ENCODE measurements around the gene MIGA1. TPM values are rescaled to one million over a fixed set of nuclear protein-coding genes. Genes with fewer than 3 reads are reported as not detected.
"Not testable (repeated sequence)": the region's sequence is repeated elsewhere in the genome, so short reads cannot be mapped to it uniquely, and the experiment has no call there.

MIGA1 gene
- total RNA-seq, 1 donor from 2014 or later: 16.5 TPM

DNA sequence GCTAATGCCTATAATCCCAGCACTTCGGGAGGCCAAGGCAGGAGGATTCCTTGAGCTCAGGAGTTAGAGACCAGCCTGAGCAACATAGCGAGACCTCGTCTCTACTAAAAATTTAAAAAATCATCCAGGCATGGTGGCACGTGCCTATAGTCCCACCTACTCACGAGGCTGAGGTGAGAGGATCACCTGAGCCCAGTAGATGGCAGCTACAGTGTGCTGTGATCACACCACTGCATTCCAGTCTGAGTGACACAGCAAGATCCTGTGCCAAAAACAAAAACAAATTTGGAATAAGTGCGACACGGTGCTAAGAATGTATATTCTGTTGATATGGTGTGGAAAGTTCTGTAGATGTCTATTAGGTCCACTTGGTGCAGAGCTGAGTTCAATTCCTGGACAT, 34.9 kb upstream of the MIGA1 start:
- no peak for DNase-seq
- peak in 1 of 2 donors; percentile 51 for ATAC-seq
- H3K9me3 ChIP-seq: no peaks in the 10 kb centered on the region
- no peak overlapping the region for H3K4me3 ChIP-seq
- H3K27me3 ChIP-seq (ENCODE audit: low read depth): no peaks in the 10 kb centered on the region
- H3K27ac ChIP-seq: no peak overlapping the region
- peaks cover 10% of the 10 kb centered on the region for H3K36me3 ChIP-seq
- intact Hi-C loops (cut with DNase I): no loop called here
- TF ChIP-seq CTCF (IDR thresholded peaks at IDR 0.05): no peak
- H3K4me1 ChIP-seq: peaks cover 21% of the 10 kb centered on the region

- H3K4me3 ChIP-seq; H3K27ac ChIP-seq; DNase-seq; H3K9me3 ChIP-seq; H3K27me3 ChIP-seq (ENCODE audit: low read depth); intact Hi-C loops (cut with DNase I); H3K36me3 ChIP-seq; ATAC-seq: not testable (repeated sequence)
- H3K4me1 ChIP-seq: peaks cover 32% of the 10 kb centered on the region
Measured at GRCh38 chr1:77749489-77749888, 30.0 kb upstream of the MIGA1 start.

GRCh38 chr1:77756052-77756754, 23.2 kb upstream of the MIGA1 start:
- intact Hi-C loops (cut with DNase I): no loop called here
- Histone ChIP-seq H3K27ac (no peak overlapping the region), H3K9me3 (no peaks in the 10 kb centered on the region), H3K36me3 (no peaks in the 10 kb centered on the region), H3K4me1 (peaks cover 54% of the 10 kb centered on the region), H3K4me3 (no peak overlapping the region), H3K27me3 (ENCODE audit: low read depth) (no peaks in the 10 kb centered on the region)
- DNase-seq: no peak
- no peak for ATAC-seq
- TF ChIP-seq CTCF (IDR thresholded peaks at IDR 0.05): no peak

DNA sequence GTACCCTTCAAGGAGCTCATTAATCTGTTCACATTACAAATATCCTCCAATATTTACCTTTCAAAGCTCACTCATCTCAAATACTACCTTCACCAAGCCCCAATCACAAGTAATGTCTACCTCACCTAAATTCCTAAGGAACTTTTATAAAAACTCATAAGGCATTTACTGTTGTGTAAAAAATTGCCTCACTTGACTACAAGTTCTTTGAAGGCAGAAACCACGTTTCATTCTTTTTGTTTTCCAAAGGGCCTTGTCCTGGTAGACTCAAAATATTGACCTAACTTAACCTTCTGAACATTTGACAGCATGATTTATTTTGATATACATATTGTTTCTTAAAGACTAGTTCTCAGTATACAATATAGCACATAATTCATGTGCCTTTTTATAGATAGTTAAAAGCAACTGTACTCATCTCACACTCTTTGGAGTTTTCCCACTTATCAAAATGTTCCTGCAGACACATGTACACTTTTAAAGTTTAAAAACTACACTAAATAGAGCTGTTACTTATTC, 22.3 kb upstream of the MIGA1 start:
- peak overlapping the region; percentile 33 for H3K27ac ChIP-seq
- TF ChIP-seq CTCF (IDR thresholded peaks at IDR 0.05): no peak
- H3K4me1 ChIP-seq: peaks cover 52% of the 10 kb centered on the region
- no peak for DNase-seq
- intact Hi-C loops (cut with DNase I): no loop called here
- H3K9me3 ChIP-seq: no peaks in the 10 kb centered on the region
- ATAC-seq: no peak
- no peaks in the 10 kb centered on the region for H3K27me3 ChIP-seq (ENCODE audit: low read depth)
- H3K36me3 ChIP-seq: no peaks in the 10 kb centered on the region
- H3K4me3 ChIP-seq: peak overlapping the region; percentile 99

DNA sequence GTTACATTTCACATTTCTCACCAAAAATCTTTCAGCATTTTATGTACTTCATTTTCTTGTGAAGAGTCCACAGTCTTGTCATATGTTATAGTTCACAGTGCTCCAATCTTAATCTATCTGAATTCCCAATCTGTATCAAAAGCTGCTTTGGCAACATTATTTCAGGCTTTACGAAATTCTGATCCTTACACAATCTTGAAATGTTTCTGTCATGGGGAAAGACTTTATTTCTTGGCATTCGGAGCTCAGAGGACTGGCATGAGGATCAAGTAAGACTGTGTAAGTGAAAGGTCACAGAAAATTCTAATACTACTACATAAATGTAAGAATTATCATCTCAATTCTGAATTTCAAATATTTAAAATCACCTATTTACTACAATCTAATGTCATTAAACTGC, 21.8 kb upstream of the MIGA1 start:
- Histone ChIP-seq H3K36me3 (no peaks in the 10 kb centered on the region), H3K27ac (no peak overlapping the region), H3K27me3 (ENCODE audit: low read depth) (no peaks in the 10 kb centered on the region), H3K4me1 (peaks cover 50% of the 10 kb centered on the region), H3K4me3 (peak overlapping the region; percentile 99), H3K9me3 (no peaks in the 10 kb centered on the region)
- no peak for TF ChIP-seq CTCF (IDR thresholded peaks at IDR 0.05)
- no peak for DNase-seq
- intact Hi-C loops (cut with DNase I): no loop called here
- no peak for ATAC-seq

Measured in lower lobe of right lung (tissue), 2 donors.